ENCODE results near the gene CTIF. TPM values are rescaled to one million over a fixed set of nuclear protein-coding genes. Genes with fewer than 3 reads are reported as not detected.

Gene CTIF
- total RNA-seq, 1 donor from 2014 or later: 14.0 TPM

GRCh38 chr18:48533340-48534070 is 5.3 kb upstream of the CTIF start:
- ATAC-seq: no peak

GRCh38 chr18:48534364-48534763 is 4.5 kb upstream of the CTIF start:
- ATAC-seq: no peak

- ATAC-seq: no peak
These were observed 2.9 kb upstream of the CTIF start for GRCh38 chr18:48535956-48536355.

GRCh38 chr18:48536516-48536915 is 2.3 kb upstream of the CTIF start:
- ATAC-seq: no peak

- peak; percentile 14 for ATAC-seq
These were observed 797 bp downstream of the CTIF start for GRCh38 chr18:48539406-48540250.

GRCh38 chr18:48540251-48541025 is 1.6 kb downstream of the CTIF start:
- peak; percentile 54 for ATAC-seq

GRCh38 chr18:48541026-48541746 is 2.4 kb downstream of the CTIF start:
- peak; percentile 46 for ATAC-seq

- ATAC-seq: no peak
These were observed 3.0 kb downstream of the CTIF start for GRCh38 chr18:48541747-48542400.

- ATAC-seq: peak; percentile 71
These were observed 3.8 kb downstream of the CTIF start for GRCh38 chr18:48542513-48543181.

GRCh38 chr18:48543228-48543627 is 4.4 kb downstream of the CTIF start:
- no peak for ATAC-seq

GRCh38 chr18:48544116-48544515 is 5.3 kb downstream of the CTIF start:
- ATAC-seq: no peak

- ATAC-seq: no peak
These were observed 6.0 kb downstream of the CTIF start for GRCh38 chr18:48544661-48545415.

GRCh38 chr18:48545757-48546321 is 7.0 kb downstream of the CTIF start:
- ATAC-seq: peak; percentile 32

- ATAC-seq: no peak
These were observed 7.6 kb downstream of the CTIF start for GRCh38 chr18:48546396-48546795.

- ATAC-seq: no peak
These were observed 8.7 kb downstream of the CTIF start for GRCh38 chr18:48547531-48547981.

GRCh38 chr18:48548011-48548771 is 9.4 kb downstream of the CTIF start:
- ATAC-seq: peak; percentile 82

GRCh38 chr18:48548921-48549320 is 10.1 kb downstream of the CTIF start:
- no peak for ATAC-seq

- ATAC-seq: no peak
These were observed 11.4 kb downstream of the CTIF start for GRCh38 chr18:48550101-48550729.

- ATAC-seq: no peak
These were observed 12.3 kb downstream of the CTIF start for GRCh38 chr18:48551100-48551499.
